Gastrocnemius medialis (tissue), 4 donors: ENCODE results near the gene KLF15.

Experiments
- CTCF ChIP-seq, 5 experiments: fragments of 450-650 bp in 3 of 5; fragments of 200-600 bp in 2 of 5; sonication (generic) in 2 of 5; IDR thresholded peaks in 4 of 5; conservative IDR thresholded peaks in 1 of 5; 1 replicate in 4 of 5; 2 replicates in 1 of 5; pipeline ENCODE4 v1.5.1; 2016 to 2019; ENCODE audit warnings: antibody characterized with exemption in 5 of 5, mild to moderate bottlenecking in 3 of 5, moderate library complexity in 3 of 5
- POLR2A ChIP-seq, 2 donors: fragments of 450-650 bp; IDR thresholded peaks; one replicate each; pipeline ENCODE4 v1.6.1; 2017; ENCODE audit warnings: antibody characterized with exemption in 2 of 2, mild to moderate bottlenecking in 2 of 2, moderate library complexity in 2 of 2

- TF ChIP-seq CTCF (IDR thresholded peaks at IDR 0.05 in 4 of 5, conservative IDR thresholded peaks at IDR 0.05 in 1 of 5) = no peak
- no peak for TF ChIP-seq POLR2A (IDR thresholded peaks at IDR 0.05)
These were observed 15.5 kb downstream of the KLF15 start for GRCh38 chr3:126341755-126342150.
